Neural cell (in vitro differentiated cells): ENCODE measurements around the gene STIM1. TPM values are rescaled to one million over a fixed set of nuclear protein-coding genes. Genes with fewer than 3 reads are reported as not detected.

Experiments used
- H2AFZ ChIP-seq: fragments of 200-600, 300-800 bp; sonication (generic), shearing (Covaris generic); 2 replicates; pipeline ENCODE4 v1.6.0; 2014; ENCODE audit warnings: low read depth, mild to moderate bottlenecking, antibody characterized with exemption, low read length, moderate library complexity
- H3F3A ChIP-seq: fragments of 200-600 bp; shearing (Covaris generic); 2 replicates; pipeline ENCODE4 v1.6.1; 2016; ENCODE audit warnings: mild to moderate bottlenecking, moderate library complexity, mixed read lengths, antibody characterized with exemption, low read length; ENCODE audit not compliant: insufficient read depth, poor library complexity, severe bottlenecking
- H3K27ac ChIP-seq: fragments of 200-600, 300-800 bp; sonication (generic), shearing (Covaris generic); 2 replicates; pipeline ENCODE4 v1.5.1; 2014; ENCODE audit warnings: mild to moderate bottlenecking, low read length, moderate library complexity
- H3K27me3 ChIP-seq: fragments of 300-800, 200-600 bp; sonication (generic), shearing (Covaris generic); 2 replicates; pipeline ENCODE4 v1.6.0; 2014; ENCODE audit warnings: mild to moderate bottlenecking, low read depth, low read length, moderate library complexity; ENCODE audit not compliant: insufficient read depth
- H3K36me3 ChIP-seq: fragments of 300-800, 200-600 bp; sonication (generic), shearing (Covaris generic); 2 replicates; pipeline ENCODE4 v1.5.1; 2014; ENCODE audit warnings: mild to moderate bottlenecking, antibody characterized with exemption, low read length, moderate library complexity; ENCODE audit not compliant: insufficient read depth
- H3K4me2 ChIP-seq: fragments of 300-800, 200-600 bp; sonication (generic), shearing (Covaris generic); 2 replicates; pipeline ENCODE4 v1.6.0; 2014; ENCODE audit warnings: mild to moderate bottlenecking, low read length
- H3K4me3 ChIP-seq: fragments of 300-800, 200-600 bp; sonication (generic), shearing (Covaris generic); 2 replicates; pipeline ENCODE4 v1.5.1; 2014; ENCODE audit warnings: mild to moderate bottlenecking, low read length, moderate library complexity
- H3K79me2 ChIP-seq: fragments of 200-600 bp; shearing (Covaris generic); replicated peaks from 2 replicates; pipeline ENCODE4 v1.6.0; 2014; ENCODE audit warnings: mild to moderate bottlenecking, low read length, moderate library complexity; ENCODE audit not compliant: insufficient read depth
- H3K9ac ChIP-seq: fragments of 300-800, 200-600 bp; sonication (generic), shearing (Covaris generic); 2 replicates; pipeline ENCODE4 v1.6.1; 2016; ENCODE audit warnings: mild to moderate bottlenecking, low read length, mixed read lengths
- H3K9me2 ChIP-seq: fragments of 200-600 bp; shearing (Covaris generic); 2 replicates; pipeline ENCODE4 v1.6.1; 2016; ENCODE audit warnings: mild to moderate bottlenecking, low read length, mixed read lengths; ENCODE audit not compliant: insufficient read depth
- H3K9me3 ChIP-seq: fragments of 200-600, 300-800 bp; sonication (generic), shearing (Covaris generic); 2 replicates; pipeline ENCODE4 v1.6.1; 2016; ENCODE audit warnings: mild to moderate bottlenecking, mixed run types, low read length, moderate library complexity, mixed read lengths
- H4K20me1 ChIP-seq: fragments of 200-600 bp; shearing (Covaris generic); 2 replicates; pipeline ENCODE4 v1.6.1; 2016; ENCODE audit warnings: mild to moderate bottlenecking, mixed run types; ENCODE audit not compliant: insufficient read depth
- EP300 ChIP-seq: fragments of 450-650 bp; conservative IDR thresholded peaks from 2 replicates; pipeline ENCODE4 v1.6.1; 2014; ENCODE audit warnings: antibody characterized with exemption, mild to moderate bottlenecking, moderate library complexity; ENCODE audit not compliant: poor library complexity, severe bottlenecking
- EZH2 ChIP-seq: fragments of 200-600, 300-800 bp; shearing (Covaris generic), sonication (generic); IDR thresholded peaks from 2 replicates; pipeline ENCODE4 v1.6.1; 2014; ENCODE audit warnings: antibody characterized with exemption, low read length, borderline replicate concordance, mild to moderate bottlenecking; ENCODE audit not compliant: insufficient read depth, poor library complexity, severe bottlenecking
- MXI1 ChIP-seq: fragments of 450-650 bp; conservative IDR thresholded peaks from 2 replicates; pipeline ENCODE4 v1.6.1; 2014; ENCODE audit warnings: antibody characterized with exemption, mild to moderate bottlenecking; ENCODE audit not compliant: poor library complexity, severe bottlenecking
- POLR2AphosphoS5 ChIP-seq: IDR thresholded peaks from 2 replicates; pipeline ENCODE4 v1.6.1; 2012
- RAD21 ChIP-seq: fragments of 450-650 bp; conservative IDR thresholded peaks from 2 replicates; pipeline ENCODE4 v1.6.1; 2014; ENCODE audit warnings: antibody characterized with exemption, mild to moderate bottlenecking, moderate library complexity
- SMC3 ChIP-seq: fragments of 450-650 bp; conservative IDR thresholded peaks from 2 replicates; pipeline ENCODE4 v1.6.1; 2014; ENCODE audit warnings: antibody characterized with exemption, mild to moderate bottlenecking, moderate library complexity; ENCODE audit not compliant: poor library complexity
- TAF1 ChIP-seq: IDR thresholded peaks from 2 replicates; pipeline ENCODE4 v1.6.1; 2012; ENCODE audit warnings: low read depth
- polyA plus RNA-seq: library from polyadenylated mRNA; depleted of rRNA; stranded (reverse); fragments of >200 nt; gene quantifications from 2 replicates; pipeline ENCODE4 v1.2.3, GENCODE V29; 2014
- TF ChIP-seq, protein P1 (sequence below): fragments of 450-650 bp; IDR thresholded peaks from 2 replicates; pipeline ENCODE4 v1.5.1; 2014; ENCODE audit warnings: antibody characterized with exemption, mild to moderate bottlenecking, moderate library complexity; ENCODE audit not compliant: poor library complexity, severe bottlenecking
- TF ChIP-seq, protein P2 (sequence below): IDR thresholded peaks from 2 replicates; pipeline ENCODE4 v1.6.1; 2012; ENCODE audit warnings: borderline replicate concordance

Gene STIM1
- polyA plus RNA-seq, 1 donor from 2014 or later: 14.5 TPM

DNA sequence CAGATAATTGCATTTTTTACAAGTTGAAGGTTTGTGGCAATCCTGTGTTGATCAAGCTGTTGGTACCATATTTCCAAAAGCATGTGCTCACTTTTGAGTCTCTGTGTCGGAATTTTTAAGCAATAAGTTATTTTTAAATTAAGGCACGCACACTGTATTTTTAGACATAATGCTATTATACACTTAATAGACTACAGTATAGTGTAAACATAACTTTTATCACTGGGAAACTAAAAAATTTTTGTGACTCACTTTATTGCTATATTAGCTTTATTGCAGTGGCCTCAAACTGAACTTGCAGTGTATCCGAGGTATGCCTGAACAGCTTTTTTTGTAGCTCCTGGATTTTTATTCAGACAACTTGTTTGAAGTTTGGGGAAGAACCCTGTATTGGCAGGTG is 207.9 kb downstream of the STIM1 start:
- Histone ChIP-seq H3K9ac (no peak overlapping the region), H3K4me2 (no peak overlapping the region), H3K4me3 (no peak overlapping the region), H3F3A (no peaks in the 10 kb centered on the region), H3K9me2 (no peaks in the 10 kb centered on the region), H3K36me3 (no peaks in the 10 kb centered on the region), H4K20me1 (no peaks in the 10 kb centered on the region), H3K79me2 (no peaks in the 10 kb centered on the region), H3K27me3 (no peaks in the 10 kb centered on the region), H3K9me3 (no peaks in the 10 kb centered on the region), H3K27ac (no peak overlapping the region), H2AFZ (no peak overlapping the region)
- TF ChIP-seq SMC3 (no peak), POLR2AphosphoS5 (no peak), RAD21 (no peak), EZH2 (no peak), MXI1 (no peak), TAF1 (no peak), EP300 (no peak)
- TF ChIP-seq, protein P1, sequence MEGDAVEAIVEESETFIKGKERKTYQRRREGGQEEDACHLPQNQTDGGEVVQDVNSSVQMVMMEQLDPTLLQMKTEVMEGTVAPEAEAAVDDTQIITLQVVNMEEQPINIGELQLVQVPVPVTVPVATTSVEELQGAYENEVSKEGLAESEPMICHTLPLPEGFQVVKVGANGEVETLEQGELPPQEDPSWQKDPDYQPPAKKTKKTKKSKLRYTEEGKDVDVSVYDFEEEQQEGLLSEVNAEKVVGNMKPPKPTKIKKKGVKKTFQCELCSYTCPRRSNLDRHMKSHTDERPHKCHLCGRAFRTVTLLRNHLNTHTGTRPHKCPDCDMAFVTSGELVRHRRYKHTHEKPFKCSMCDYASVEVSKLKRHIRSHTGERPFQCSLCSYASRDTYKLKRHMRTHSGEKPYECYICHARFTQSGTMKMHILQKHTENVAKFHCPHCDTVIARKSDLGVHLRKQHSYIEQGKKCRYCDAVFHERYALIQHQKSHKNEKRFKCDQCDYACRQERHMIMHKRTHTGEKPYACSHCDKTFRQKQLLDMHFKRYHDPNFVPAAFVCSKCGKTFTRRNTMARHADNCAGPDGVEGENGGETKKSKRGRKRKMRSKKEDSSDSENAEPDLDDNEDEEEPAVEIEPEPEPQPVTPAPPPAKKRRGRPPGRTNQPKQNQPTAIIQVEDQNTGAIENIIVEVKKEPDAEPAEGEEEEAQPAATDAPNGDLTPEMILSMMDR: no peak
- TF ChIP-seq, protein P2, sequence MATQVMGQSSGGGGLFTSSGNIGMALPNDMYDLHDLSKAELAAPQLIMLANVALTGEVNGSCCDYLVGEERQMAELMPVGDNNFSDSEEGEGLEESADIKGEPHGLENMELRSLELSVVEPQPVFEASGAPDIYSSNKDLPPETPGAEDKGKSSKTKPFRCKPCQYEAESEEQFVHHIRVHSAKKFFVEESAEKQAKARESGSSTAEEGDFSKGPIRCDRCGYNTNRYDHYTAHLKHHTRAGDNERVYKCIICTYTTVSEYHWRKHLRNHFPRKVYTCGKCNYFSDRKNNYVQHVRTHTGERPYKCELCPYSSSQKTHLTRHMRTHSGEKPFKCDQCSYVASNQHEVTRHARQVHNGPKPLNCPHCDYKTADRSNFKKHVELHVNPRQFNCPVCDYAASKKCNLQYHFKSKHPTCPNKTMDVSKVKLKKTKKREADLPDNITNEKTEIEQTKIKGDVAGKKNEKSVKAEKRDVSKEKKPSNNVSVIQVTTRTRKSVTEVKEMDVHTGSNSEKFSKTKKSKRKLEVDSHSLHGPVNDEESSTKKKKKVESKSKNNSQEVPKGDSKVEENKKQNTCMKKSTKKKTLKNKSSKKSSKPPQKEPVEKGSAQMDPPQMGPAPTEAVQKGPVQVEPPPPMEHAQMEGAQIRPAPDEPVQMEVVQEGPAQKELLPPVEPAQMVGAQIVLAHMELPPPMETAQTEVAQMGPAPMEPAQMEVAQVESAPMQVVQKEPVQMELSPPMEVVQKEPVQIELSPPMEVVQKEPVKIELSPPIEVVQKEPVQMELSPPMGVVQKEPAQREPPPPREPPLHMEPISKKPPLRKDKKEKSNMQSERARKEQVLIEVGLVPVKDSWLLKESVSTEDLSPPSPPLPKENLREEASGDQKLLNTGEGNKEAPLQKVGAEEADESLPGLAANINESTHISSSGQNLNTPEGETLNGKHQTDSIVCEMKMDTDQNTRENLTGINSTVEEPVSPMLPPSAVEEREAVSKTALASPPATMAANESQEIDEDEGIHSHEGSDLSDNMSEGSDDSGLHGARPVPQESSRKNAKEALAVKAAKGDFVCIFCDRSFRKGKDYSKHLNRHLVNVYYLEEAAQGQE: no peak

DNA sequence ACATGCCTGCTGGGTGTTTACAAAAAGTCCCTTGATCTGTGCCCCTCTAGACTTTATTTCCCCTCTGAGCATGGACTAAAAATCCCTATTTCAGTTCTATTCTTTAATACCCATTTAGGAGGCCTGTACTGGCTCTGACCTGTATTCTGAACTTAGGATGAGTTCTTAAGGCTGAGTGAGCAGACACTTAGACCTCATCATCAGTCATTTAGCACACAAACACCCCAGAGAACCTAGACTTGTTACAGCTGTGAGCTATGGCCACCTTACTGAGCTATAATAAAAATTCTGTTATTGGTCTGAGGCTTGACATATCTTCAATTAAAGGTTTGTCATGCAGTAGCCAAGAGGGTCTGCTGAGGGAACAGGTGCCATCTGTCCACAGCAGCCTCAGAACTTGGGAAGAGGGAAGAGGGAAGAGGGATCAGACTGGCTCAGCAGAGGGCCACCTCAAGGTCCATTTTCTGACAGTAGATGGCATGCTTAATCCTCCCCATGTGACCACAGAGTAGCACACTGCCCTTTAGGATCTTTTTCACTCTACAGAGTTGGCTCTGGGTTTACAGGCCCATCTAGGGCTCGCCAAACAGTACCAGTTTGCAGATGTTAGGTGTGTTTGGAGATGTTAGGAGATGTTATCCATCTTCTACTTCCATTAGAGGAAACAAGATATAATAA is 209.0 kb downstream of the STIM1 start:
- no peak overlapping the region for H3K4me2 ChIP-seq

More for the DNA sequence above, 209.0 kb downstream of the STIM1 start:
- Histone ChIP-seq H3F3A (no peaks in the 10 kb centered on the region), H4K20me1 (no peaks in the 10 kb centered on the region), H3K9me3 (no peaks in the 10 kb centered on the region), H3K79me2 (no peaks in the 10 kb centered on the region), H3K9ac (no peak overlapping the region), H3K36me3 (no peaks in the 10 kb centered on the region), H3K9me2 (no peaks in the 10 kb centered on the region), H3K27me3 (no peaks in the 10 kb centered on the region), H3K4me3 (no peak overlapping the region), H2AFZ (no peak overlapping the region), H3K27ac (no peak overlapping the region)
- no peak for TF ChIP-seq TAF1
- TF ChIP-seq POLR2AphosphoS5: no peak
- TF ChIP-seq, protein P1: no peak
- no peak for TF ChIP-seq RAD21
- no peak for TF ChIP-seq SMC3
- no peak for TF ChIP-seq EZH2
- no peak for TF ChIP-seq EP300
- TF ChIP-seq MXI1: no peak
- TF ChIP-seq, protein P2: no peak
